BJ (cell line): ENCODE measurements around the gene CHRNB1. TPM values are rescaled to one million over a fixed set of nuclear protein-coding genes. Genes with fewer than 3 reads are reported as not detected.

Experiments used
- CTCF ChIA-PET: fragments of 350-600 bp; formaldehyde crosslinking; extraction: SDS; loops from one replicate; lab custom pipeline; 2021; ENCODE audit warnings: antibody characterized with exemption, inconsistent platforms; lab: Yijun Ruan, JAX
- POLR2A ChIA-PET: fragments of 300-600 bp; sonication (Branson Sonifier 250); formaldehyde crosslinking; extraction: SDS; loops from one replicate; lab custom pipeline; 2021; ENCODE audit warnings: antibody characterized with exemption; lab: Charles Lee
- DNase-seq: peaks from one replicate; pipeline ENCODE4 v3.0.0-alpha.2; 2011; ENCODE audit warnings: low read depth
- H3K27me3 ChIP-seq: 2 replicates; pipeline ENCODE4 v1.6.0; 2011; ENCODE audit warnings: low read length; ENCODE audit not compliant: control insufficient read depth, insufficient read depth
- H3K36me3 ChIP-seq: 2 replicates; pipeline ENCODE4 v1.5.1; 2011; ENCODE audit warnings: low read length; ENCODE audit not compliant: control insufficient read depth, insufficient read depth
- H3K4me3 ChIP-seq: 2 replicates; pipeline ENCODE4 v1.5.1; 2011; ENCODE audit warnings: low read depth, mild to moderate bottlenecking, control low read depth, low read length
- CTCF ChIP-seq: IDR thresholded peaks from 2 replicates; pipeline ENCODE4 v1.5.1; 2011; ENCODE audit warnings: low read depth, mild to moderate bottlenecking, control low read depth, inconsistent platforms, low read length, moderate library complexity; ENCODE audit not compliant: insufficient read depth
- polyA plus RNA-seq: library from polyadenylated mRNA; depleted of rRNA; stranded (reverse); fragments of >200 nt; gene quantifications from 2 replicates; pipeline ENCODE4 v1.2.3, GENCODE V29; 2011

The CHRNB1 gene
- polyA plus RNA-seq, 1 experiment, result 6.8 TPM

GRCh38 chr17:7497228-7497627 is 52.4 kb downstream of the CHRNB1 start:
- no peak for TF ChIP-seq CTCF
- H3K36me3 ChIP-seq, result peaks cover 50% of the 10 kb centered on the region
- CTCF ChIA-PET, result interaction anchor here (1.1 to 3.4 kb wide), 3 partner anchors 10 to 63 kb away, joined by 3 to 18 read pairs (median 4); no protein-coding TSS in a partner anchor
- H3K4me3 ChIP-seq, result no peak overlapping the region
- no peak for DNase-seq
- POLR2A ChIA-PET, result interaction anchor here (0.5 kb wide), 1 partner anchor 16 kb away, joined by 3 read pairs; no protein-coding TSS in a partner anchor
- no peaks in the 10 kb centered on the region for H3K27me3 ChIP-seq

GRCh38 chr17:7497636-7498035 is 52.8 kb downstream of the CHRNB1 start:
- no peaks in the 10 kb centered on the region for H3K27me3 ChIP-seq
- peaks cover 54% of the 10 kb centered on the region for H3K36me3 ChIP-seq
- no peak overlapping the region for H3K4me3 ChIP-seq
- POLR2A ChIA-PET, result interaction anchor here (0.5 kb wide), 1 partner anchor 17 kb away, joined by 3 read pairs; no protein-coding TSS in a partner anchor
- CTCF ChIA-PET, result interaction anchor here (1.1 to 3.4 kb wide), 2 partner anchors 11 to 17 kb away, joined by 3 to 18 read pairs; no protein-coding TSS in a partner anchor
- DNase-seq, result no peak
- TF ChIP-seq CTCF, result no peak

- no peak for TF ChIP-seq CTCF
- CTCF ChIA-PET, result interaction anchor here (0.6 to 3.4 kb wide), 3 partner anchors 15 to 153 kb away, joined by 3 to 18 read pairs (median 3); no protein-coding TSS in a partner anchor
- POLR2A ChIA-PET, result no interaction called here
- Histone ChIP-seq H3K36me3 (peaks cover 65% of the 10 kb centered on the region), H3K27me3 (no peaks in the 10 kb centered on the region), H3K4me3 (no peak overlapping the region)
- DNase-seq, result no peak
These were observed 54.3 kb downstream of the CHRNB1 start for GRCh38 chr17:7499161-7499560.

GRCh38 chr17:7501729-7502128 is 56.9 kb downstream of the CHRNB1 start:
- H3K4me3 ChIP-seq, result no peak overlapping the region
- peaks cover 63% of the 10 kb centered on the region for H3K36me3 ChIP-seq
- H3K27me3 ChIP-seq, result no peaks in the 10 kb centered on the region
- no peak for TF ChIP-seq CTCF
- POLR2A ChIA-PET, result no interaction called here
- no peak for DNase-seq
- CTCF ChIA-PET, result interaction anchor here (0.9 to 2.9 kb wide), 2 partner anchors 12 to 87 kb away, joined by 3 to 19 read pairs; no protein-coding TSS in a partner anchor

GRCh38 chr17:7502171-7502847 is 57.4 kb downstream of the CHRNB1 start:
- no peaks in the 10 kb centered on the region for H3K27me3 ChIP-seq
- ChIA-PET CTCF (interaction anchor here (0.8 to 2.9 kb wide), 5 partner anchors 12 to 59 kb away, joined by 3 to 19 read pairs (median 4); partner anchors contain the start of gene SENP3), POLR2A (no interaction called here)
- DNase-seq, result no peak
- TF ChIP-seq CTCF, result no peak
- peaks cover 60% of the 10 kb centered on the region for H3K36me3 ChIP-seq
- no peak overlapping the region for H3K4me3 ChIP-seq
